Suprapubic skin (tissue), 3 donors: ENCODE measurements around the gene PARVB.

Source experiments
- CTCF ChIP-seq, 2 donors: fragments of 200-600 bp in 1 of 2; fragments of 450-650 bp in 1 of 2; sonication (generic) in 1 of 2; IDR thresholded peaks; one replicate each; pipeline ENCODE4 v1.5.1; 2016 to 2019; ENCODE audit warnings: antibody characterized with exemption in 2 of 2, mild to moderate bottlenecking in 1 of 2, moderate library complexity in 1 of 2
- POLR2AphosphoS5 ChIP-seq, 3 donors: sonication (generic); formaldehyde crosslinking; IDR thresholded peaks; one replicate each; pipeline ENCODE4 v1.6.1; 2017; ENCODE audit warnings: antibody characterized with exemption in 3 of 3

DNA sequence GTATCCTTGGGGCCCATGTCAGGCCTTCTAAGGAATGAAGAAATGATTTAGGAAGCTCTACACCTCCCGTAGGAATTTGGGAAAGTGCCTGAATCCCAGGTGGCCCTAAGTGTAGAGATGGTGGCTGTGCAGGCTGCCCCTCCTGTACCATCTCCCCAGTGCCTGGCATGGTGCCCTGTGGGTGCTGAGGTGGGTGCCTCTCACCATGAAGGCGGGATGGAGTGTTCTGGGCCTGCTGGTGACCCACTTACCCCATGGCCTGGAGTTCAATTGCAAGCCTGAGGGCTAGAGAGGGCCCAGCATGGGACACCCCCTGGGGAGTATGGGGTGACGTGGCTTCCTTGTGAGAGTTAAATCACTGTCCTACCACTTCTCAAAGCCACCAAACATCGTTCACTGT lies 49.1 kb upstream of the PARVB start:
- TF ChIP-seq CTCF (IDR thresholded peaks at IDR 0.05) (no peak), POLR2AphosphoS5 (IDR thresholded peaks at IDR 0.05) (no peak)
